B cell (primary cell): Measurements from ENCODE around the gene RTL5. TPM values are rescaled to one million over a fixed set of nuclear protein-coding genes. Genes with fewer than 3 reads are reported as not detected.

Experiments
- ATAC-seq: fragments of 200-7000 bp; cut with Tn5 transposase; one replicate; pipeline ENCODE4 v1.10.0; 2021; ENCODE audit warnings: low read depth, mild to moderate bottlenecking, moderate number of reproducible peaks, moderate library complexity
- CTCF ChIA-PET: fragments of 350-600 bp; sonication (Branson Sonifier 250); formaldehyde crosslinking; loops from one replicate; lab custom pipeline; 2021; ENCODE audit warnings: antibody characterized with exemption, inconsistent platforms; lab: Charles Lee
- POLR2A ChIA-PET: fragments of 350-600 bp; sonication (Branson Sonifier 250); formaldehyde crosslinking; loops from one replicate; lab custom pipeline; 2021; ENCODE audit warnings: antibody characterized with exemption; lab: Charles Lee
- DNase-seq: peaks from one replicate; pipeline ENCODE4 v3.0.0; 2013
- H2AFZ ChIP-seq: 2 replicates; pipeline ENCODE4 v1.6.1; 2012; ENCODE audit warnings: mild to moderate bottlenecking, low read depth, low read length; ENCODE audit not compliant: insufficient read depth, poor library complexity, severe bottlenecking
- H3K27ac ChIP-seq, 2 donors: 1 replicate in 1 of 2; 2 replicates in 1 of 2; pipeline ENCODE4 v1.5.1; 2012 to 2013; ENCODE audit warnings: low read length in 2 of 2, mild to moderate bottlenecking in 2 of 2, moderate library complexity in 1 of 2
- H3K27me3 ChIP-seq, 4 experiments: fragments of 200-600 bp in 1 of 4; sonication (generic) in 1 of 4; replicated peaks in 1 of 4; 1 replicate in 2 of 4; 2 replicates in 2 of 4; pipeline versions ENCODE4 v1.6.1 to v1.7.0; 2013 to 2016; ENCODE audit warnings: low read length in 3 of 4, mild to moderate bottlenecking in 2 of 4, mixed read lengths in 1 of 4, moderate library complexity in 1 of 4; ENCODE audit not compliant: insufficient read depth in 4 of 4, control insufficient read depth in 3 of 4; ENCODE audit errors: control extremely low read depth in 1 of 4
- H3K36me3 ChIP-seq, 2 experiments: replicated peaks in 1 of 2; 1 replicate in 1 of 2; 2 replicates in 1 of 2; pipeline versions ENCODE4 v1.6.1 to v1.7.1; 2013; ENCODE audit warnings: low read length in 1 of 2; ENCODE audit not compliant: insufficient read depth in 2 of 2, control insufficient read depth in 1 of 2; ENCODE audit errors: control extremely low read depth in 1 of 2, extremely low read depth in 1 of 2
- H3K4me1 ChIP-seq, 2 donors: fragments of 200-600 bp in 1 of 2; sonication (generic) in 1 of 2; 1 replicate in 1 of 2; 2 replicates in 1 of 2; pipeline versions ENCODE4 v1.5.1 to v1.6.1; 2013 to 2017; ENCODE audit warnings: low read length in 2 of 2; ENCODE audit not compliant: control insufficient read depth in 2 of 2, insufficient read depth in 2 of 2
- H3K4me2 ChIP-seq: replicated peaks from 2 replicates; pipeline ENCODE3; 2012; ENCODE audit warnings: mild to moderate bottlenecking, low read depth, low read length; ENCODE audit not compliant: poor library complexity, severe bottlenecking
- H3K4me3 ChIP-seq, 5 experiments: fragments of 200-600 bp in 1 of 5; sonication (generic) in 1 of 5; 1 replicate in 3 of 5; 2 replicates in 2 of 5; pipeline versions ENCODE4 v1.5.1 to v1.7.0; 2011 to 2016; ENCODE audit warnings: low read length in 4 of 5, mild to moderate bottlenecking in 4 of 5, low read depth in 2 of 5, control low read depth in 1 of 5, moderate library complexity in 1 of 5; ENCODE audit not compliant: insufficient read depth in 1 of 5; ENCODE audit errors: control extremely low read depth in 1 of 5, extremely low read depth in 1 of 5
- H3K79me2 ChIP-seq: fragments of 200-600 bp; sonication (generic); one replicate; pipeline ENCODE4 v1.6.0; 2016; ENCODE audit warnings: low read length; ENCODE audit not compliant: control insufficient read depth, insufficient read depth
- H3K9ac ChIP-seq: fragments of 200-600 bp; sonication (generic); 2 replicates; pipeline ENCODE4 v1.6.1; 2017; ENCODE audit warnings: mild to moderate bottlenecking, low read length, moderate library complexity
- H3K9me3 ChIP-seq, 3 donors: one replicate each; pipeline versions ENCODE4 v1.6.1 to v1.7.1; 2013; ENCODE audit warnings: low read length in 2 of 3; ENCODE audit not compliant: control insufficient read depth in 2 of 3, insufficient read depth in 1 of 3; ENCODE audit errors: control extremely low read depth in 1 of 3
- H4K20me1 ChIP-seq: 2 replicates; pipeline ENCODE4 v1.6.0; 2012; ENCODE audit warnings: mild to moderate bottlenecking, low read length; ENCODE audit not compliant: insufficient read depth, control insufficient read depth, poor library complexity, severe bottlenecking
- H3K27ac Mint-ChIP-seq: one replicate; pipeline ENCODE4 v1.8.0; 2021; ENCODE audit warnings: mixed read lengths
- H3K27me3 Mint-ChIP-seq: one replicate; pipeline ENCODE4 v1.8.0; 2021; ENCODE audit warnings: mixed read lengths
- H3K4me1 Mint-ChIP-seq: one replicate; pipeline ENCODE4 v1.8.0; 2021; ENCODE audit warnings: mixed read lengths
- H3K4me3 Mint-ChIP-seq: one replicate; pipeline ENCODE4 v1.8.0; 2021; ENCODE audit warnings: mixed read lengths
- H3K9me3 Mint-ChIP-seq: one replicate; pipeline ENCODE4 v1.8.0; 2022; ENCODE audit warnings: mixed read lengths; ENCODE audit not compliant: insufficient read depth
- CTCF ChIP-seq: fragments of 200-600 bp; IDR thresholded peaks from one replicate; pipeline ENCODE4 v1.8.0; 2022; ENCODE audit warnings: antibody characterized with exemption, mild to moderate bottlenecking
- EZH2 ChIP-seq: IDR thresholded peaks from 2 replicates; pipeline ENCODE4 v1.6.1; 2012; ENCODE audit warnings: borderline replicate concordance, low read depth, mild to moderate bottlenecking, moderate library complexity, low read length; ENCODE audit not compliant: insufficient read depth, poor library complexity, severe bottlenecking
- WGBS: methylation state at CpG from one replicate; pipeline ENCODE4 v1.1.5; 2013; ENCODE audit warnings: missing lambda C conversion rate; ENCODE audit not compliant: insufficient coverage; 5-methylcytosine and 5-hydroxymethylcytosine counted together
- intact Hi-C: fragments of 100-400 bp; cut with micrococcal nuclease; formaldehyde crosslinking; loops from one replicate; pipeline ENCODE4 v1.10.0; 2022
- polyA plus RNA-seq: library from polyadenylated mRNA; depleted of rRNA; stranded (reverse); fragments of >200 nt; gene quantifications from 2 replicates; pipeline ENCODE4 v1.2.3, GENCODE V29; 2012
- total RNA-seq, 2 donors: library from RNA; stranded (reverse); fragments of 120-200 nt in 1 of 2; gene quantifications; 1 replicate in 1 of 2; 2 replicates in 1 of 2; pipeline versions ENCODE4 v1.2.3 to v1.2.4, GENCODE V29; 2013 to 2022

Gene RTL5
- total and polyA plus RNA-seq, 2 donors (not counting 1 experiment from before 2014, with no cell fraction given) = 1.0 to 22.4 TPM

DNA sequence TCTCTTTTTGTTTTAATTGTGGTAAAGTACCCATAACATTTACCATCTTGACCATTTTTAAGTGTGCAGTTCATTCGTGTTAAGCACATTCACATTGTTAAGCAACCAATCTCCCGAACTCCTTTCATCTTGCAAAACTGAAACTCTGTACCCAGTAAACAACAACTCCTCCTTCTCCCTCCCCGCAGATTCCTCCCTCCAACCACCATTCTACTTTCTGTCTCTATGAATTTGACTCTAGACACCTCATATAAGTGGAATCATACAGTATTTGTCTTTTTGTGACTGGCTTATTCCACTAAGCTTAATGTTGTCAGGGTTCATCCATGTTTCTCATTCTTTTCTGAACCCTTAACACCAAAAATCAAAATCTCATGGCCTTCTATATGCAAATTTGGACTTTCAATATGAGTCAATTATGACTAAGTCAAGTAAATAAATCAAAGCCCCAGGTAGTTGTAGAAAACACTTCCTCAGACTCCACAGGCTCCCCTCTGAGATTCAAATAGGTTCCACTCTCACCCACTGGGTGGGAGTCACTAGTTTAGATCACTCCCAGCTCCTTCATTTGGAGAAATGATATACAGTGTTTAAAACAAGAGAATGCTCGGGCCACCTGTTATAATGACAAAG is 9.8 kb upstream of the RTL5 start:
- Histone ChIP-seq H3K79me2 (no peaks in the 10 kb centered on the region), H3K4me1 (peaks cover 4 to 7% of the 10 kb centered on the region in 2 donors), H3K4me2 (no peak overlapping the region), H3K9me3 (no peaks in the 10 kb centered on the region), H3K9ac (no peak overlapping the region), H3K36me3 (no peaks in the 10 kb centered on the region), H3K4me3 (no peak overlapping the region), H4K20me1 (no peaks in the 10 kb centered on the region), H3K27ac (no peak overlapping the region), H2AFZ (no peak overlapping the region), H3K27me3 (peaks cover 0 to 4% (median 0%) of the 10 kb centered on the region in 4 experiments)
- POLR2A ChIA-PET = interaction anchor here (1.2 to 2.6 kb wide), 2 partner anchors 10 to 40 kb away, joined by 5 to 8 read pairs; partner anchors contain the start of genes PIN4 and RTL5
- no peak for DNase-seq
- H3K4me3 Mint-ChIP-seq = peak overlapping the region; percentile 27
- no CpG with 5 or more reads among the region's 4 CpGs for WGBS
- no peaks in the 10 kb centered on the region for H3K9me3 Mint-ChIP-seq
- no peak for TF ChIP-seq CTCF
- no peak for TF ChIP-seq EZH2
- H3K27me3 Mint-ChIP-seq = peaks cover 4% of the 10 kb centered on the region
- CTCF ChIA-PET = interaction anchor here (1.1 to 1.6 kb wide), 2 partner anchors 9 to 15 kb away, joined by 4 to 7 read pairs; partner anchors contain the start of gene RTL5
- peaks cover 19% of the 10 kb centered on the region for H3K4me1 Mint-ChIP-seq
- intact Hi-C loops = loop anchor here (1.0 to 2.0 kb wide), 3 partner anchors 9 to 40 kb away; partner anchors contain the start of gene PIN4
- peak; percentile 62 for ATAC-seq
- peak overlapping the region; percentile 71 for H3K27ac Mint-ChIP-seq

DNA sequence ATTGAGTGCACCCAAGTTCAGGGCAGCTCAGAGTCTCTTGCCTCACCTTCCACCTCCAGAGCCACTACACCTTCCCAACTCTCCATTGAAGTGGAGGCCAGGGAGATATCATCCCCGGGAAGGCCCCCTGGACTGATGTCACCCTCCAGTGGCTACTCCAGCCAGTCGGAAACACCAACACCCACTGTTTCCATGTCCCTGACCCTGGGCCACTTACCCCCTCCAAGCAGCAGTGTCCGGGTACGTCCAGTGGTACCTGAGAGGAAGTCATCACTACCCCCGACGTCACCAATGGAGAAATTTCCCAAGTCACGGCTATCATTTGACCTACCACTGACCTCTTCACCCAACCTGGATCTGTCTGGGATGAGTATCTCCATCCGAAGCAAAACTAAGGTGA is 7.8 kb upstream of the RTL5 start:
- Histone ChIP-seq H3K27ac (no peak overlapping the region), H3K9ac (no peak overlapping the region), H2AFZ (no peak overlapping the region), H3K4me1 (peaks cover 4 to 7% of the 10 kb centered on the region in 2 donors), H3K9me3 (no peaks in the 10 kb centered on the region), H3K79me2 (no peaks in the 10 kb centered on the region), H3K36me3 (no peaks in the 10 kb centered on the region), H3K4me2 (no peak overlapping the region), H3K27me3 (peaks cover 0 to 13% (median 0%) of the 10 kb centered on the region in 4 experiments), H4K20me1 (no peaks in the 10 kb centered on the region), H3K4me3 (no peak overlapping the region)
- Mint-ChIP-seq H3K27me3 (no peaks in the 10 kb centered on the region), H3K4me3 (no peak overlapping the region), H3K9me3 (no peaks in the 10 kb centered on the region), H3K27ac (no peak overlapping the region), H3K4me1 (peaks cover 19% of the 10 kb centered on the region)
- intact Hi-C loops = no loop called here
- ChIA-PET CTCF (no interaction called here), POLR2A (no interaction called here)
- DNase-seq (no peak), ATAC-seq (no peak)
- WGBS = 97% methylated on average over 6 of the region's 8 CpGs
- TF ChIP-seq CTCF = no peak
- no peak for TF ChIP-seq EZH2
